Fibroblast of gingiva (primary cell): ENCODE results near the gene OCA2.
"Not testable (repeated sequence)": the region's sequence is repeated elsewhere in the genome, so short reads cannot be mapped to it uniquely, and the experiment has no call there.

Source experiments
- DNase-seq: peaks from one replicate; pipeline ENCODE4 v3.0.0-alpha.2; 2011; ENCODE audit warnings: low read depth

Gene OCA2

GRCh38 chr15:27869697-27870281, 229.3 kb downstream of the OCA2 start:
- DNase-seq: no peak

- DNase-seq: no peak
Observed at GRCh38 chr15:27868828-27869404, 230.2 kb downstream of the OCA2 start.

GRCh38 chr15:27867861-27868260, 231.3 kb downstream of the OCA2 start:
- DNase-seq: no peak

- DNase-seq: no peak
Observed at GRCh38 chr15:27866505-27867165, 232.5 kb downstream of the OCA2 start.

GRCh38 chr15:27865926-27866325, 233.2 kb downstream of the OCA2 start:
- DNase-seq: no peak

GRCh38 chr15:27865323-27865922, 233.7 kb downstream of the OCA2 start:
- DNase-seq: no peak

GRCh38 chr15:27864719-27865118, 234.4 kb downstream of the OCA2 start:
- DNase-seq: no peak

- no peak for DNase-seq
Observed at GRCh38 chr15:27864086-27864485, 235.0 kb downstream of the OCA2 start.

- DNase-seq: no peak
Observed at GRCh38 chr15:27863000-27863399, 236.1 kb downstream of the OCA2 start.

GRCh38 chr15:27861171-27861570, 237.9 kb downstream of the OCA2 start:
- DNase-seq: no peak

- DNase-seq: no peak
Observed at GRCh38 chr15:27855137-27855536, 244.0 kb downstream of the OCA2 start.

- no peak for DNase-seq
Observed at GRCh38 chr15:27854601-27855000, 244.5 kb downstream of the OCA2 start.

GRCh38 chr15:27853624-27854455, 245.3 kb downstream of the OCA2 start:
- no peak for DNase-seq

- no peak for DNase-seq
Observed at GRCh38 chr15:27851858-27852210, 247.3 kb downstream of the OCA2 start.

- no peak for DNase-seq
Observed at GRCh38 chr15:27850981-27851857, 247.9 kb downstream of the OCA2 start.

- no peak for DNase-seq
Observed at GRCh38 chr15:27850050-27850449, 249.1 kb downstream of the OCA2 start.

- not testable (repeated sequence) for DNase-seq
Observed at GRCh38 chr15:27848936-27849335, 250.2 kb downstream of the OCA2 start.

GRCh38 chr15:27847775-27848710, 251.1 kb downstream of the OCA2 start:
- no peak for DNase-seq

GRCh38 chr15:27846722-27847395, 252.3 kb downstream of the OCA2 start:
- no peak for DNase-seq
